Adrenal gland (tissue), 5 donors: ENCODE data around the gene VWA3A.

Source experiments
- POLR2A ChIP-seq, 2 donors: fragments of 450-650 bp; IDR thresholded peaks; one replicate each; pipeline ENCODE4 v1.6.1; 2017; ENCODE audit warnings: antibody characterized with exemption in 2 of 2, mild to moderate bottlenecking in 2 of 2, moderate library complexity in 1 of 2
- TF ChIP-seq, protein P1 (sequence below), 6 experiments: fragments of 450-650 bp in 4 of 6; fragments of 200-600 bp in 2 of 6; sonication (generic) in 1 of 6; IDR thresholded peaks; 1 replicate in 5 of 6; 2 replicates in 1 of 6; pipeline versions ENCODE4 v1.5.1 to v1.8.0; 2016 to 2021; ENCODE audit warnings: antibody characterized with exemption in 6 of 6, mild to moderate bottlenecking in 2 of 6, moderate library complexity in 1 of 6
- donor health status: DM: no; HTN: no; CAD: no.

DNA sequence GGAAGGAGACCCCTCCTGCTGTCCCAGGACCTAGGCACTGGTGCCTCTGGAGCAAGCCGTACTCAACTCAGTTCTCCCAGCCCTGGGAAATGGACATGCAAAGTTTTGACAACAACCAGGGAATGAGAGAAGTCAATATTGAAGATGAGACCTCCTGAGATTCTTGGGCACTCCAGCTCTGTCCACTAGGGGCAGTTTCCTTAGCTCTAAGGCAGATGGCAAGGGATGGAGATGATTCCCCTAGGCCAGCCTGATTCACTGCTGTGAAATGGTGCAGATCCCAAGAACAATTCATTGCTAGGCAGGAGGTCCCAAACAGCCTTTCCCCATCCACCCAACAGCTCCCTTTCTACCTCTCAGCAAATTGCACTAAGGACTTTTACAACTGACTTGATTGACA, 49.4 kb downstream of the VWA3A start:
- TF ChIP-seq, protein P1, sequence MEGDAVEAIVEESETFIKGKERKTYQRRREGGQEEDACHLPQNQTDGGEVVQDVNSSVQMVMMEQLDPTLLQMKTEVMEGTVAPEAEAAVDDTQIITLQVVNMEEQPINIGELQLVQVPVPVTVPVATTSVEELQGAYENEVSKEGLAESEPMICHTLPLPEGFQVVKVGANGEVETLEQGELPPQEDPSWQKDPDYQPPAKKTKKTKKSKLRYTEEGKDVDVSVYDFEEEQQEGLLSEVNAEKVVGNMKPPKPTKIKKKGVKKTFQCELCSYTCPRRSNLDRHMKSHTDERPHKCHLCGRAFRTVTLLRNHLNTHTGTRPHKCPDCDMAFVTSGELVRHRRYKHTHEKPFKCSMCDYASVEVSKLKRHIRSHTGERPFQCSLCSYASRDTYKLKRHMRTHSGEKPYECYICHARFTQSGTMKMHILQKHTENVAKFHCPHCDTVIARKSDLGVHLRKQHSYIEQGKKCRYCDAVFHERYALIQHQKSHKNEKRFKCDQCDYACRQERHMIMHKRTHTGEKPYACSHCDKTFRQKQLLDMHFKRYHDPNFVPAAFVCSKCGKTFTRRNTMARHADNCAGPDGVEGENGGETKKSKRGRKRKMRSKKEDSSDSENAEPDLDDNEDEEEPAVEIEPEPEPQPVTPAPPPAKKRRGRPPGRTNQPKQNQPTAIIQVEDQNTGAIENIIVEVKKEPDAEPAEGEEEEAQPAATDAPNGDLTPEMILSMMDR (IDR thresholded peaks at IDR 0.05), result no peak
- TF ChIP-seq POLR2A (IDR thresholded peaks at IDR 0.05), result no peak
